Measurements from ENCODE around the gene SKIDA1.
"Not testable (repeated sequence)": the region's sequence is repeated elsewhere in the genome, so short reads cannot be mapped to it uniquely, and the experiment has no call there.

Gene SKIDA1

DNA sequence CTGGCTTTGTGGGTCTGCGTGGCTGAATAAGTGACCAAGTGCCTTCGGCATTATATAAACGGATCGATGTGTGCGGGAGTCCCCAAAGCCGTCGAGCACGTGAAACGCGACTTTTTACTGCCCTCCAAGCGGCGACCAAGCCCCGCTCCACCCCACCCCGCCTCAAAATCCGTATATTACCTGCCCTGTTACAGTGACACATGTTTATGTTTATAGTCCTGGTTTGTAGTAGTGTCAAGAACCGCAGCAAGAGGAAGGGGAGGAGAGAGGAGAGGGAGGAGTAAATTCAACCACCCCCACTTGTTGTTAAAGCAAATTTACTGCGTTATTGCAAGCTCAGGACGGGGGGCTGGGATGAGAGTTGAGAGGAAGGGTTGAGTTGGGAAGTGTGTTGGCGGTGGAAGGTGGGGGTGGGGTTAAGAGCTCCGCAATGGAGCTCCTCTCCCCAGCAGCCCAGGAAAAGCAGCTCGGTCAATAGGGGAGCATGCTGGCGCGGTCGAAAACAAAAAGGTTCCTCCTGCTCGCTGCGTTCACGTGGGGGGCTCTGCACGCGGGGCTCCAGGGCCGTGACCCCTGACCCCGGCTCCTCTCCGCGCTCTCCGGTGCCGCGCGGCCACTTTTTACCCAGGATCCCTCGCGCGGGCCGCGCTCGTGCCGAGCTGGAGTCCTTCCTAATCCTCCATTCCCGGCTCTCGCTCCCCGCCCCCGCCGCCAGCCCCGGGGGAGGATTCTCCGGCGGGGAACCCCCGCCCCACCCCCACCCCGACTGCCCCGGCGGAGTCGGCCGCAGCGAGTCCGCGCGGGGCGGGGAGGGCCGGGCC, at the start of gene SKIDA1:
TSS of gene SKIDA1 (minus strand) at position 316 of the 821 bp plus-strand sequence. CDS start 7,860 bp downstream, outside the sequence.
- DNase-seq, result peak; percentile 73

DNA sequence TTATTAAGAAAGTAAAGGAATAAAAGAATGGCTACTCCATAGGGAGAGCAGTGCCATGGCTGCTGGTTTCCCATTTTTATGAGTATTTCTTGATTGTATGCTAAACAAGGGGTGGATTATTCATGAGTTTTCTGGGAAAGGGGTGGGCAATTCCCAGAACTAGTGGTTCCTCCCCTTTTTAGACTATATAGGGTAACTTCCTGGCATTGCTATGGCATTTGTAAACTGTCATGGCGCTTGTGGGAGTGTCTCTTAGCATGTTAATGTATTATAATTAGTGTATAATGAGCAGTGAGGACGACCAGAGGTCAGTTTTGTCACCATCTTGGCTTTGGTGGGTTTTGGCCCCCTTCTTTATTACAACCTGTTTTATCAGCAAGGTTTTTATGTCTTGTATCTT, 49.0 kb upstream of the SKIDA1 start:
- not testable (repeated sequence) for DNase-seq

DNA sequence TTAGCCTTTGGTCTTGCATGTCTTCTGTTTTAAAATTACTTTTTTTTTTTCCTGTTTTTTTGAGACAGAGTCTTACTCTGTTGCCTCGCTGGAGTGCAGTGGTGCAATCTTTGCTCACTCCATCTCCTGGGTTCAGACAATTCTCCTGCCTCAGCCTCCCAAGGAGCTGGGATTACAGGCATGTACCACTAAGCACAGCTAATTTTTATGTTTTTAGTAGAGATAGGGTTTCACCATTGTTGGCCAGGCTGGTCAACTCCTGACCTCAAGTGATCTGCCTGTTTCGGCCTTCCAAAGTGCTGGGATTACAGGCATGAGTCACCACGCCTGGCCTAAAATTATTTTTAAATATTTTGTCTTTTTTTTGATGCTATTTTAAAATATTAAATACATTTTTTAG, 47.1 kb upstream of the SKIDA1 start:
- no peak for DNase-seq

DNA sequence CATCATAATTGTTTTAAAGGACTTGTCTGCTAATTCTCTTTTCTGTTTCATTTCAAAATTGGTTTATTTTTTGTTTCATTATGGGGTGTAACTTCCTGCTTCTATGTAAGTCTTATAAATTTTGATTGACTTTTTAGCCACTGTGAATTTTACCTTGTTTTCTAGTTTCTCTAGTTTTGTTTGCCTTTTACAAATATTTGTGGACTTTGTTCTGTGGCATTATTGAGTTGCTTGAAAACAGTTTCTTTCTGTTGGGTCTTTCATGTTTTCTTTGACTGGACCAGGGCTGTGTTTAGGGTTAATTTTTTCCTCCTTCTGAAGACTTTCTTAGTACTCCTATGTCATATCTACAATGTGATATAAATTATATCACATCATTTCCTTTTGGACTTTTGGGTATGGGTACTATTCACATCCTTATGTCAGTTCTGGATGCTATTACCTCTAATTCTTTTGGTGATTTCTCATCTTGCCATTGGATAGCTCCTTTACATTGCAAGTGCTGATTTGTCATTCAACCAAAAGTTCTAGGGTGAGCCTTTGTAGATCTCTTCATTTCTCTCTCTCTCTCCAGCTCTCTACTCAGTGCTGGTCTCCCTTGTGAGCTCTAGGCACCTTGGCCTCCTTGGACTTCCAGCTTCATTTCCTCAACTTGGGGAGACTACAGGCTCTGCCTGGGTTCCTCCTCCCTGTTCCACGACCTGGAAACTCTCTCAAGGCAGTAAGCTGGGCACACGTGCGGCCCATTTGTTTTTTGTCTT, 45.5 kb upstream of the SKIDA1 start:
- no peak for DNase-seq

DNA sequence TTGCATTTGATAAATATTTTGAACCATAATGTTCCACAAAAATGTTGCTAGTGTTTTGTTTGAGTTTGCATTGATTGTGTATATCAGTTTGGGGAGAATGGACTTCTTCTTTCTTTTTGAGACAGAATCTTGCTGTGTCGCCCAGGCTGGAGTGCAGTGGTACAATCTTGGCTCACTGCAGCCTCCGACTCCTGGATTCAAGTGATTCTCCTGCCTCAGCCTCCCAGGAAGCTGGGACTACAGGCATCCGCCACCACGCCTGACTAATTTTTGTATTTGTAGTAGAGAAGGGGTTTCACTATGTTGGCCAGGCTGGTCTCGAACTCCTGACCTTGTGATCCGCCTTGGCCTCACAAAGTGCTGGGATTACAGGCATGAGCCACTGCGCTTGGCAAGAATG, 33.5 kb upstream of the SKIDA1 start:
- DNase-seq, result not testable (repeated sequence)

DNA sequence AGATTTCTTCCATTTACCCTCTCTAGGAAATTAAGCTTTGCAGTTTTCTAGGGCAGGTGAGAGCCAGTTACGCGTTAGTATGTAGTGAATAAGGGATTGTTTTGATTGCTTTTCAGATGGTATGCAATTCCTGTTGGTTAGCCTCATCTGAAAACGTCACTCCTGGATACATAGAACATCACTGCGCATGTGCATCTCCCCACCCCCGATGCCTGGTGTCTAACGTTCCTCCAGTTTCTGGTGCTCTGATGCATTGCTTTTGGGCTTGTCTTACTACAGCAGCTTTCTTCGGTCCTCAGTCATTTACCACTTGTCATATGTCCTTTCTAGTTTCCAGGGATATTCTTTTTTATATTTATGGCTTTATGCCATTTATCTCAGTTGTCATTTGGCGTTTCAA, 31.0 kb upstream of the SKIDA1 start:
- DNase-seq, result no peak

DNA sequence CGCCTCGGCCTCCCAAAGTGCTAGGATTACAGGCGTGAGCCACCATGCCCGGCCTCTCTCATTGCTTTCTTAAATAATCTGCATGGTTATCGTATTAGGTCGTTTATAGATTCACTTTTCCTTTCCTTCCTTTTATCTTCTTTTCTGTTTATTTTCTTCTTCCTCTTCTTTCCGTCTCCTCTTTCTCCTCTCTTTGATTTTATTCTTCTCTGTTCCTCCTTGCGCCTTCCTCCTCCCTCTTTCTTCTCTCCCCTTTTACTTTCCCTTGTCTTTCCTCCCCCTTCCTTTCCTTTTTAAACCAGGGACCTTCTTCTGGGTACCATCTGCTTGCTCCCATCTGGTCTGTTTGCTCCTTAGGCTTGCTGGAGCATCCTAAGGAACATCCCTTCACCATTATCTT, 27.2 kb upstream of the SKIDA1 start:
- no peak for DNase-seq

DNA sequence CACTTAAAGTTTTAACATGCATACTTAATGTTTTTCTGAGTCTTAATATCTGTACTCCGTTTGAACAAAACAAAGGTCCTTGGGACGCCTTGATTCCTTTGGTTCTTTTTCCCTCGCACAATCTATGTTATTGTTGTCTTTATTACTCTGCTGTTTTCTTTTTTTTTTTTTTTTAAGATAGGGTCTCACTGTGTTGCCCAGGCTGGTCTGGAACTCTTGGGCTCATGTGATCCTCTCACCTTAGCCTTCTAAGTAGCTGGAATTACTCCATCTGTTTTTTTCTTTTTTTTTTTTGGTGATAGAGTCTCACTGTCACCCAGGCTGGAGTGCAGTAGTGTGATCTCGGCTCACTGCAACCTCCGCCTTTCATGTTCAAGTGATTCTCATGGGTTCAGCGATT, 21.8 kb upstream of the SKIDA1 start:
- DNase-seq, result no peak

DNA sequence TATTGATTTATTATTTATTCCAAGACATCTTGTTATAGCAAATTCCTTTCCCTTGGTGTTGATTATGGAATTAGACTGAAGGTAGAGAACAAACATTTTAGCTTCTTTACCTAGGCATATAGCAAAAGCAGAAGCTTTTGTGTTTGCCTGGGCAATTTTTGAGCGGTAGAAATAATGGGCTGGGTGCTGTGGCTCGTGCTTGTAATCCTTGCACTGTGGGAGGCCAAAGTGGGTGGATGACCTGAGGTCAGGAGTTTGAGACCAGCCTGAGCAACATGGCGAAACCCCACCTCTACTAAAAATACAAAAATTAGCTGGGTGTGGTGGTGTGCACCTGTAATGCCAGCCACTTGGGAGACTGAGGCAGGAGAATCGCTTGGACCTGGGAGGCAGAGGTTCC, 15.2 kb upstream of the SKIDA1 start:
- not testable (repeated sequence) for DNase-seq

DNA sequence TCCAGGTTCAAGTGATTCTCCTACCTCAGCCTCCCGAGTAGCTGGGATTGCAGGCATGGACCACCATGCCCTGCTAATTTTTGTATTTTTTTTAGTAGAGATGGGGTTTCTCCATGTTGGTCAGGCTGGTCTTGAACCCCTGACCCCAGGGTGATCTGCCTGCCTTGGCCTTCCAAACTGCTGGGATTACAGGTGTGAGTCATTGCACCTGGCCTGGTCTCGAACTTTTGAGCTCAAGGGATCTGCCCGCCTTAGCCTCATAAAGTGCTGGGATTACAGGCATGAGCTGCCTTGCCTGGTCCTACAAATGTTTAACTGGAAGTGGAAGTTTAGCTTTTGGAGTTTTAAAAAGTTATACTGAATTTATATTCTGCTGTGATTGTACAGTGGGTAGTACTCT, 11.4 kb upstream of the SKIDA1 start:
- DNase-seq, result no peak

DNA sequence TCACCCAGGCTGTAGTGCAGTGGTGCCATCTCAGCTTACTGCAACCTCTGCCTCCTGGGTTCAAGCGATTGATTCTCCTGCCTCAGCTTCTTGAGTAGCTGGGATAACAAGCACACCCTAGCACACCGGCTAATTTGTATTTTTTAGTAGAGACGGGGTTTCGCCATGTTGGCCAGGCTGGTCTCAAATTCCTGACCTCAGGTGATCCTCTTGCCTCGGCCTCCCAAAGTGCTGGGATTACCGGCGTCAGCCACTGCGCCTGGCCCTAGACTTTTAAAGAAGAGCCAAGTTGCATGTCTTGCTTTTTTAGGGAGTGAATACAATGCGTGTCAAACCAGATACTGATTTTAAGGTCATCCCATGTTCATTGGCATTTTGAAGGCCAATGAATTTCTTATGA, 10.5 kb upstream of the SKIDA1 start:
- DNase-seq, result not testable (repeated sequence)

DNA sequence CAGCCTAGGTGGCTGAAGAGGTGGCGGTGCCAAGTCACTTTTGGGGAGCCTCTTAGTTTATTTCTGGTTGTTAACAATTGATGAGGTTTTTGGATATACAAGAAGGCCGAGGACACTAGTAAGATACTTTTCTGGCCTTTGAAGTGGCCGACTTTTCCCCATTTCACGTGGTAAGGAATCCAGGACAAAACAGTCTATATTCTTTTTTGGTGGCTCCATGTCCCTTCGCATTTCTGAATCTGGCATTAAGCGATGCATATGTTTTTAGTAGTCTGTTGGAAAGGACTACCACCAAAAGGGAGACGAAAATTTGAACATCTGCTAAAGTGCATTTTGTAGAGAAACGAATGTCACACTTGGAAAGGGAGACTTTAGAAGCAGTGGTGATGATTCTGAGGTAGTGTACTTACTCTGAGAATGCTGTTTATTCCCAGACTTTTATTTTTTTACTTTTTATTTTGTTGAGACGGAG, 10.0 kb upstream of the SKIDA1 start:
- no peak for DNase-seq

DNA sequence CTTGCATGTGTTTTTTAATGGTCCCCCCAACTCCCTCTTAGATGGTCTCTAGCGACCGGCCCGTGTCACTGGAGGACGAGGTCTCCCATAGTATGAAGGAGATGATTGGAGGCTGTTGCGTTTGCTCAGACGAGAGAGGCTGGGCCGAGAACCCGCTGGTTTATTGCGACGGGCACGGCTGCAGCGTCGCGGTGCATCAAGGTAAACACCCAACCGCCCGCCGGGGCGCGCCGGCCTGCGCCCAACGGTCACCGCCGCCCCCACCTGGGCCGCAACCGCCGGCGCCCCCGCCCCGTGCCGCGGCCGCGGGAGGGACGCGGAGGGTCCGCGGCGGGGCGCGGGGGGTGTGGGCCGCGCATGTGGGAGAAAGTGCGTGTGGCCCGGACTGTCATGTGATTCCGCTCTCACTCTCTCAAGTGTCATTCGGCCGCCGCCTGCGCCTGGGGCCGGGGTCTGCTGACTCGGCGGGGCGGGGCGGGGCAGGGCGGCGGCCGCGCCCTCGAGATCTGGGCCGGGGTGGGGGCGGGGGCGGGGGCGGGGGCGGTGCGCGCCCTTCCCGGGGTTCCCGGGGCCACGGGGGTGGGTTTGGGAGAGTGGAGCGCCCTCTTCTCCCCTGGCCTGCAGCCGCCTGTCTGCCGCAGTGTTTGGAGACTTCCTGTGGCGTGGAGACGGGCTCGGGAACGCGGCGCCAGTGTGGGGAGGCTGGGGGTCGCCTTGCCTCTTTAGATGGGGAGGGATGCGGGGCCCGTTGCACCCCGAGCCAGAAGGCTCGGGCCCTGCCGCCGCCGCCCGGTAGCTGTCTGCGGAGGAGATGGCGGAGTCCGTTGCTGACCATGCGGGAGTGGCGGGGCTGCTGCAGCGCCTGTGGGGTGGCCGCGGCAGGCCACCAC, 9.4 kb upstream of the SKIDA1 start:
- no peak for DNase-seq

DNA sequence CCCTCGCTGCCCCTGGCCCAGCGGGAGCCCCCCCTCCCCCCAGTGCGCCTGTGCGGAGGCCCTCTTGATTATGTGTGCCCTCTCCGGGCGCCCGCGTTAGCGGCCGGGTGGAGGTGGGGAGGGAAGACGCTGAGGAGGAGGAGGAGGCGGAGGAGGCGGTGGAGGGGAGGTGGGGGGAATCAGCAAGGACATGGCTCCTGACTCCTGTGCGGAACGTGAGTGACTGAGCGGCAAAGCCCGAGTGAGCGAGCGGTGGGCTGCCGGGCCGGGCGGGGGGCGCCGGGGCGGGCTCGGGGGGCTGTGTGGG, 8.8 kb upstream of the SKIDA1 start:
- no peak for DNase-seq

DNA sequence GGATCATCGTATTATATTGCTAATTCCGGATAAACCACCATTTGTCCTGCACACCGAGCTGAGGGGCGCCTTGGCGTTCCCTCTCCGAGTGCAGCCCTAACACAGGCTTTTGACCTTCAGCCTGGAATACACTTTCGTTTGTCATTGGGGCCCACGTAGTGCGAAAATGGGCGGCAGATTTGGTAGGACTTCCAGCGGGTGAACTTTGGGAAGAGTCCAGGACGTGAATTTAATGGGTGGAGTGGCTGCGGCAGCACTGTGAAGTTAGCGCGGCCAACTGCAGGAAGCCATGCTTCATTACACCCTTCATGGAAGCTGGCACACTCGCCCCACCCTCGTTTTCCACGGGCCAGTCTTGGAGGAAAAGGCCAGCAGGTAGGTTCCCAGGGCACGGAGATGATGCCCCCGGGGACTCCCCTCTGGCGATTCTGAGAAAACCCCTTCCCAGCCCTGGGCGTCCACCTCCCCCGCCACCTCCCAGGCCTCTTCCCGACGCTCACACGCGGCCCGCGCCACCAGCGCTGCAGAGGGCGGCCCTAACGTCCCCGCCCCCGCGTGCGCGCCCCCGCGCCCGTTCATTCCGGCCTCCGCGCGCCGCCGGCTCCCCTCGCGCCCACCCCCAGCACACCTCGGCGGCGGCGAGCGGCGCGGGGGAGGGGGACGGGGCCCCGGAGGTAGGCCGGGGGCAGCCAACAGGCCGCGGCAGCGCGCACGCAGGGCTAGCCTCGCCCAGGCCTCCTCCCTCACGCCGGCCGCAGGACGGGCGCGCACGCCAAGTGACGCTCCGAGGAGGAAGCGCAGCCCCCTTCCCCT, 8.2 kb upstream of the SKIDA1 start, which contains the start of gene MLLT10:
TSS of gene MLLT10 (plus strand) at position 766 of the 813 bp plus-strand sequence. CDS start 413 bp downstream, outside the sequence.
- peak; percentile 73 for DNase-seq

DNA sequence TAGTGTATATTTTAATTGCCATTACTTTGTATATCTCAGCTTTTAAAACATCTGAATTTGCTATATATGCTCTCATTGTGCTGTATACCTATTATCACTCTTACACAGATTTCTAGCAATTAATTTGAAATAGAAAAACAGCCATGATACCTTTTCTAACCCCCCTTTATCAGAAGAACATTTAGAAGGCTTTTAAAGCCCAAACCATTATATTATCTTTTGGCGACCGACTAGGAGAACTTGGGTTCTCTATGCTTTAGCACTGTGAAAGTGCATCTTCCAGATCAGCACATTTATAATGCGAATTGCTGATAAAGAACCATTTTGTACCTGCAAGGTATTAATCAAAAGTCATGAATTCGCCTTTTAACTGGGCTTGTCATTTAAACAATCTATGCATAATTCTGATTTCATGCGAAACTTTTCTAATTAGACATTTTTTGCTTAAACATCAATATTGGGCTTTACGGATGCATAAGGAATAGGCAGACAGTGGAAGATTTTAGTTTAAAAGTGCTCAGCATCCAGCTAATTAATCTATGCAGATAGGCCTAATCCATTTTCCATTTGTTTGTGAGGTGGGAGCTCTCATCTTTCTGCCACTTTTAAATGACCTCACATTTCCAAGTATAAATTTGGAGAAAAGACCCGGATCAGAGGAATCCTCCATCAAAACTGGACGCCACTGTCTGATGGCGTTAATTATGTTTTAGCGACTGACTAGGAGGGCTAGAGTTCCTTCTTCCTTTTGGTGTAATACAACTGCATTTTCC, 7.4 kb upstream of the SKIDA1 start:
- no peak for DNase-seq

DNA sequence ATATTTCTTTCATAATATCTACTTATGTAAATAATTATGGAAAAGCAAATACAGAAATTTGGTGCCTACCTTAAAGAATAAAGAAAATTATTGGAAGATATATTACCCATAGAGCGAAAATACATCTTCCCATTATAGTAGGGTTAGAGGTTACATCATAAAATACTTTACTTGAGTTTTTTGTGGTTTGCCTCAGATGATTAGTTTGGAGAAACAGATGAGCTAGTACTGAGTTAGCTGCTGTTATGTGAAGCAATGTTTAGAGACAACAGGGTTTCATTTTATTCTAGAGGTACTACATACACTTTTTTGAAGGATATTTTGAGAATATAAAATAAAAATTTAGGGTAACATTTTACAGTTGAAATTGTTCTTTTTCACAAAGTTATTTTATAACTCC, 5.7 kb upstream of the SKIDA1 start:
- DNase-seq, result no peak

DNA sequence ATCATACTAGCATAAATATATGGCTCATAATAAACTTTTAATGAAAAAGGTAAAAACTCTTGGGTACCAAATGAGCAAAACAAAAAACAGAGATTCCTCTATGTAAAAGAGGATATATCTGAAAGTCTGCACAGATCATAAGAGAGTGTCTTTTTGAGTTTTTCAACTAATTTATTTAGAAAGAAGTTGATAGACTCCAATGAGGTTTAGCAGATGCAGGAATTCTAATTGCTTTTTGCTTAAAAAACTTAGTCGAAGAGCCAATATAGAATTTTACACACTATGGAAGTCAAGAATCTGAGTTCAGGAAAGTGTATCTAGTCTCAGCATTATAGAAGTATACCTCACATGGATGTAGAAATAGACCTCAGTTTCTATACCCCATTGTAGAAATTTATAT, 5.2 kb upstream of the SKIDA1 start:
- no peak for DNase-seq

DNA sequence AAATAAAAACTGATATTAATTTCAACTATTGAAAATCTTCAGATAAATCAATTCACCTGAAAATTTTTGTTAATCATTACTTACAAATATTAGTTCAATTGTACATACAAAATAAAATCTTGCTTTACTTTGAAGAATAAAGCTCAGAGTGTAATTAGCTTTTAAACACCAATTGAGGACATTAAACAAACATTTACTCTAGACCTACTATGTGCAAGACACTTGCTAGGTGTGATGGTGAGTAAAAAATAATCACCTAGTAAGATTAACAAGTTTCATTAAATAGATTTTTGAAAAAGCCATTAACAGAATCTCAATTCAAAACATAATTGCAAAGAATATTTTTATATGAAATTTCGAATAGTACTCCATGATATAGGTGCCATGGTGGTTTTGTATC, 4.7 kb upstream of the SKIDA1 start:
- no peak for DNase-seq

DNA sequence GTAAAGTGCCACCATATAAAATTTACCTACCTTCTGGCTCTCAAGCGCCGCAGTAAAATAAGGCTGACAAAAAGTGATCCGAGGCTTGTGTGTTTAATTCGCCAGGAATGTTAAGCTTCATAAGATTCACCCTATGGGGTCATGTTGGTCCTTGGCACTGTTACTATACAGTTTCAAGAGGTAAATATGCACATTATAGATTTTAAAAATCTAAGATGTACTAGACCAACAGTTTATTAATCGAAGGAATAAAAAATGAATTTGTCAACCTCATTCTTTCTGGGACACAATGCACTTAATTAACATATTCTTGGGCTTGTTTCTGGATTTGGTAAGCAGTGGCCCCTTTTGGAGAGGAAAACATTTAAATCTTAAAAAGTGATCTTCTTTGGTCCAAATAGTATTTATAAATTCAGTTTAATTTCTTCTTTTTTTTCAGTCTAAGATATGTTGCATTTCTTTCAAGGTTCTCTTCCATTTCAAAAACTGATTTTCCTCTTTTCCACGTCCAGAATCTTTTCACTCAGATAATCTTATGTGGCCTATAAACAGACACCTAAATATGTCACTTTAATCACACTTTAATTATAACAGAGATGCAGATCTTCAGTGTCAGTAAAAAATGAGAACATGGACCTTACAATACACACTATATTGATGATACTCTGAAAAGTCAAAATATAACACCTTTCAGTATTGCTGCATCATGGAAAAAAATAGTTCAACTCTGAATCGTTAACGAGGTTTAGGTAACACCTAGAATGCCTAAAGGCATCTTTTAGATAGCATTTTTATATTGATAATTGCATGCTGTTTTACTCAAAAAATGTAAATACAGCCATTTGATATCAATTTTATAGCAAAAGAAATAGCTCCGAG, 3.8 kb upstream of the SKIDA1 start:
- no peak for DNase-seq

Data from NCI-H1436 treated with DMSO at 0.1 percent for 48 hours (cell line).